Activated naive CD4-positive, alpha-beta T cell treated with anti-CD3 and anti-CD28 coated beads, Interleukin-2, amount 50 U/mL, for 72 hours (primary cell): ENCODE measurements around the gene MFSD1. TPM values are rescaled to one million over a fixed set of nuclear protein-coding genes. Genes with fewer than 3 reads are reported as not detected.
A peak's percentile ranks its signal among the peaks of the same experiment; 100 is the strongest.

ENCODE experiments used
- ATAC-seq, 2 donors: fragments of 150-1000 bp; cut with Tn5 transposase; 2 replicates each; pipeline ENCODE4 v1.10.0; 2021; ENCODE audit warnings: mild to moderate bottlenecking in 2 of 2, moderate library complexity in 2 of 2
- DNase-seq, 2 donors: peaks; one replicate each; pipeline ENCODE4 v3.0.0; 2021 to 2022; ENCODE audit warnings: low spot score in 2 of 2
- H3K27ac Mint-ChIP-seq, 2 donors: one replicate each; pipeline ENCODE4 v1.8.0; 2022; ENCODE audit warnings: mild to moderate bottlenecking in 2 of 2, mixed read lengths in 2 of 2
- H3K36me3 Mint-ChIP-seq, 2 donors: one replicate each; pipeline ENCODE4 v1.8.0; 2022; ENCODE audit warnings: mixed read lengths in 2 of 2
- H3K9me3 Mint-ChIP-seq, 2 donors: one replicate each; pipeline ENCODE4 v1.8.0; 2022; ENCODE audit warnings: mixed read lengths in 2 of 2
- total RNA-seq, 2 donors: library from RNA; stranded (reverse); gene quantifications; one replicate each; pipeline ENCODE4 v1.2.3, GENCODE V29; 2022

The MFSD1 gene
- total RNA-seq, 2 donors from 2014 or later = 17.6 to 21.8 TPM

GRCh38 chr3:158794206-158794605 is 7.6 kb upstream of the MFSD1 start:
- H3K27ac Mint-ChIP-seq = no peak overlapping the region
- no peak for DNase-seq
- peaks cover 0 to 4% of the 10 kb centered on the region in 2 donors for H3K36me3 Mint-ChIP-seq
- H3K9me3 Mint-ChIP-seq = no peaks in the 10 kb centered on the region
- ATAC-seq = no peak

- H3K9me3 Mint-ChIP-seq = no peaks in the 10 kb centered on the region
- DNase-seq (no peak), ATAC-seq (peak in 1 of 2 donors; percentile 51)
- no peak overlapping the region for H3K27ac Mint-ChIP-seq
- peaks cover 0 to 4% of the 10 kb centered on the region in 2 donors for H3K36me3 Mint-ChIP-seq
These were observed 6.8 kb upstream of the MFSD1 start for GRCh38 chr3:158794936-158795518.

DNA sequence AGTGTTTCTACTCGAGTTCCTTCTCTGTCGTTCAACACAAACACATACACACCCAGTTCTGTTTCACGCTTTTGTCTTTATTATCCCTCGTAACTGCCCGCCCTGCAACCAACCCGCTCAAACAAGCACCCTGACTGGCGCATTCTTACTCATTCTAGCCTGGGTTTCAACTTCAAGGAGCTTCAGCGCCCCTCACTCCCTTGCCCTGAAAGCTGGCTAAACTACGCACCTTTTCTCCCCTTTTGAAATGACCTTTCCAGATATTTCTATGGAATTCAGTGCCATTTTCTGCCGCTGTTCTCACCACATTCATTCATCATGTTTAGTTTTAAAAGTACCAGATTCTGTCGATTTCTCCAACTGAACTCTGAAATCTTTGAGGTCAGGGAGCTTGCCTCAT is 653 bp upstream of the MFSD1 start:
- Mint-ChIP-seq H3K27ac (peak overlapping the region; percentile 90 to 94), H3K9me3 (no peaks in the 10 kb centered on the region), H3K36me3 (peaks cover 0 to 8% of the 10 kb centered on the region in 2 donors)
- ATAC-seq (no peak), DNase-seq (no peak)

DNA sequence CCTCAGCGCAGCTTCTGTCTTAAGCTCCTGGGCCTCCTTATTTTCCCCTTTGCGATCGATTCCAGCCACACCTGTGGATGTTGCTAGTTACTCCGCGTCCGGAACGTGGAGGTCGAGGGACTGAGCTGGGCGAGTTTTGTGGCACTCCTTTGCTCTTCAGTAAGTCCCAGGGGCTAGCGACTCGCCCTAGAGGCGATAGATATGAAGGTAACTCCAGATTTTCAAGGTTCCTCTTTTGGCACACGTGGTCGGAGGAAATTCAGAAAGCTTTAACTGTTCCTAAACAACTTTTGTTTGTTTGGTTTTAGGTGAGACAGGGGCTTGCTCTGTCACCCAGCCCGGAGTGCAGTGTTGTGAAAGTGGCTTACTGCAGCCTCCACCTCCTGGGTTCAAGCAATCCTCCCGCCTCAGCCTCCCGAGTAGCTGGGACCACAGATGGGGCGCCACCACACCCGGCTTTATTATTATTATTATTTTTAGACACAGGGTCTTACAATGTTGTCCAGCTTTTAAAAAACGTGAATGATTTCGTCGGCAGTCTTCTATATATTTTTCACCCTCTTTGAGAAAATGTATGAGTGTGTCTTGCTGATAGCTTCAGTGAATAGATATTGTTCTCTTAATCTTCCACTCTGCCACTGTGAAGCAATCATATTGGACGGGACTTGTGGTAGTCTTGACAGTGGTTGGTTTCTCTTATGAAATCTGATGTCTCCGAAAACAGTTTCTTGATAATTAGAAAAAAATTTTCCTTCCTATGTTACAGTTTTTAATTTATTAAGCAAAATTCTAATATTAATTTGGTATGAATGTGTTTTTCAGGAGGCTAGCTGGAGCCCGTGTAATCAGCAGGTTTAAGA is 785 bp downstream of the MFSD1 start:
- Mint-ChIP-seq H3K9me3 (no peaks in the 10 kb centered on the region), H3K27ac (peak overlapping the region; percentile 24 to 94), H3K36me3 (peaks cover under 1 to 11% of the 10 kb centered on the region in 2 donors)
- ATAC-seq (peak; percentile 4 to 32), DNase-seq (no peak)

DNA sequence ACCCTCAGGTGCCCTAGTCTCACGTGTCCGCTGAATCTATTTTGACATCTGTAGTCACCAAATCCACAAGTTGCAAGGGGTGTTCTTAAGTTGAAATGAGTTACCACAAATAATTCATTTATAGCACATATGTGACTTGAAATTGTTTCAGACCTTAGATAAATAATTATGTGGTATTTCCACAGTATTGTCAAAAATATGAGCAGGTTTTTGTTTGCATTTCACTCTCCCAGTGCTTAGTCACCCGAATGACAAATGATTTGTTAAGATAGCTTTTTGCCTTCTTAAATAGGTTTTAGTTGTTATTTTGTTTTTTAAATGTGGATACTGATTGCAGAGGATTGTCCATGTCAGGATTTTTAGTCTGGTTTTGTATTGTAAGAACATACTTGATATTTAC is 2.6 kb downstream of the MFSD1 start:
- H3K27ac Mint-ChIP-seq = peak overlapping the region in 1 of 2 donors; percentile 87
- DNase-seq (no peak), ATAC-seq (no peak)
- no peaks in the 10 kb centered on the region for H3K9me3 Mint-ChIP-seq
- H3K36me3 Mint-ChIP-seq = peaks cover 7 to 16% of the 10 kb centered on the region in 2 donors

DNA sequence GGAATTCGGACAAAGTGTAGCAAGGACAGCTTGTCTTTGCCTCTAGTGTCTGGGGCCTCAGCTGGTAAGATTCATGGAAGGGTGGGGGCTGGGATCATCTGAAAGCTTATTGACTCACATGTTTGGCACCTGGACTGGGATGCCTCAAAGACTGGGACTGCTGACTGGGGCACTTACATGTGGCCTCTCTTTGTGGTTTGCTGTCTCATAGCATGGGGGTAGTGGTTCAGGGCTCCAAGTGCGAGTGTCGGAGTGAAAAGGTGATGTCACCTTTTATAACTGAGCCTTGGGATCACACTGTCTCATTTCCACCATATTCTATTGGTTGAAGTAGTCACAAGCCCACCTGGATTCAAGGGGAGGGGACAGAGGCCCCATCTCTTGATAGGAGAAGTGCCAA is 6.8 kb downstream of the MFSD1 start:
- Mint-ChIP-seq H3K36me3 (peaks cover 7 to 17% of the 10 kb centered on the region in 2 donors), H3K9me3 (no peaks in the 10 kb centered on the region), H3K27ac (no peak overlapping the region)
- ATAC-seq (peak; percentile 92 to 93), DNase-seq (peak in 1 of 2 donors; percentile 17)

- Mint-ChIP-seq H3K9me3 (no peaks in the 10 kb centered on the region), H3K36me3 (peaks cover 7 to 17% of the 10 kb centered on the region in 2 donors), H3K27ac (no peak overlapping the region)
- ATAC-seq (peak; percentile 53 to 67), DNase-seq (no peak)
These were observed 7.8 kb downstream of the MFSD1 start for GRCh38 chr3:158809642-158810041.

DNA sequence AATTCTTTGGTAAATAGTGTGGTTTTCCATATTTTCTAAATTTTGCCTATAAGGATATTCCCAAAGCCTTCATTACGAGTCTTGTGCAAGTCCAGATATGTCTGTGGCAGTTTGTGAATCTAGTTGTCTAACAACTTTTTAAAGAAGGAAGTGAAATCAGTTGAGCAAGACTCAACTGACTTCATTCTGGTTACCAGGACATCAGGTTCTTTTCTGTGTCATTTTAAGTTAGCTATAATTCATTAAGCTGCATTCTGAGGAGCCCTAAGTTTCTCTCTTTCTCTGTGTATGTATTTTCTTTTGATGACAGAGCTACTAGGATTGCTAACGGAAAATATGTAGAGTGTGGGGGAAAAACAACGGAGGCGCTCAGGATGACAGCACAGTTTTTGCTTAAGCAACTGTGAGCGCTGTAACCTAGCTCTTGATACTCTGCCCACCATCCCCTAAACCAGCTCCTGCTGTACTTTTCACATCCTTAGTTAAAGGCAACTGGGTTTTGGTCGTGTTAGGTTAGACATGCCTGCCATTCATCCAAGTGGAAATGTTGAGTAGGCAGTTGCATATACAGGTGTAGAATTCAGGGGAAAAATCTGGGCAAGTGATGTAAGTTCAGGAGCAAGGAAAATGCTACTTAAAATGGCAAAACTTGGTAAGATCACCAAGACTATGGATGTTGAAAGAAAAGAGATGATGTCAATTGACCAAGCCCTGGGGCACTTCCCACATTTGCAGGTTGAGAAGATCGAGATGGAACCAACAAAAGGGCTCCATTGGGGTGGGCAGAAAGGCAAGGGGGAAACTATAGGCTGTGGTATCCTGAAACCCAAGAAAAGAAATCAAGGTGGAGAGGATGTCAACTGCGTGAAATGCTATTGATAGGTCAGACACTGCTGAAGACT is 9.2 kb downstream of the MFSD1 start:
- peaks cover 7 to 13% of the 10 kb centered on the region in 2 donors for H3K36me3 Mint-ChIP-seq
- no peaks in the 10 kb centered on the region for H3K9me3 Mint-ChIP-seq
- DNase-seq = no peak
- ATAC-seq = no peak
- no peak overlapping the region for H3K27ac Mint-ChIP-seq

DNA sequence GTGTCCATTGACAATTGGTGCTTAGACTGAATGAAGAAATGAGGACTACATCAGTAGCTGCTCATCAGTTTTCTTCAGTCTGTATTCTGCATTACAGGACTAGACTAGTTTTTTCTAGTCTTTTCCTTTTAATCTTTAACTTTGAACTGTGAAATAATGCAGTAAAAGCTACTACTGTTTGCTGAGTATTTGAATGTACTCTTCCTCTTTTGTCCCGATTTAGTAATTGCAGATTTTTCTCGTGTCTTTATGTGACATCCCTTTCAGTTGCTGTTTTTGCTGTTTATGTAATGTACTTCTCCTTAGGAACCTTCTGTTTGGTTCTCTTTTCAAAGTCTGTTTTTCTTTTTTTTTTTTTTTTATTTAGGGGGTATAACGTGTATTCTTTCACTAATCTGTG is 17.4 kb downstream of the MFSD1 start:
- Mint-ChIP-seq H3K36me3 (peaks cover 0 to 10% of the 10 kb centered on the region in 2 donors), H3K27ac (no peak overlapping the region), H3K9me3 (no peaks in the 10 kb centered on the region)
- ATAC-seq = no peak
- DNase-seq = no peak

- ATAC-seq (no peak), DNase-seq (no peak)
- Mint-ChIP-seq H3K9me3 (no peaks in the 10 kb centered on the region), H3K36me3 (peaks cover 0 to 10% of the 10 kb centered on the region in 2 donors), H3K27ac (peak overlapping the region in 1 of 2 donors; percentile 62)
These were observed 18.7 kb downstream of the MFSD1 start for GRCh38 chr3:158820521-158820920.

GRCh38 chr3:158821847-158822246 is 20.0 kb downstream of the MFSD1 start:
- peaks cover 0 to 10% of the 10 kb centered on the region in 2 donors for H3K36me3 Mint-ChIP-seq
- ATAC-seq = no peak
- no peaks in the 10 kb centered on the region for H3K9me3 Mint-ChIP-seq
- no peak overlapping the region for H3K27ac Mint-ChIP-seq
- no peak for DNase-seq

- no peak for ATAC-seq
These were observed 21.6 kb downstream of the MFSD1 start for GRCh38 chr3:158823426-158823825.

GRCh38 chr3:158827773-158828172 is 25.9 kb downstream of the MFSD1 start:
- no peak for DNase-seq
- H3K9me3 Mint-ChIP-seq = no peaks in the 10 kb centered on the region
- peak overlapping the region in 1 of 2 donors; percentile 65 for H3K27ac Mint-ChIP-seq
- H3K36me3 Mint-ChIP-seq = peaks cover 9 to 12% of the 10 kb centered on the region in 2 donors
- ATAC-seq = no peak

More at GRCh38 chr3:158823426-158823825, 21.6 kb downstream of the MFSD1 start:
- Mint-ChIP-seq H3K9me3 (no peaks in the 10 kb centered on the region), H3K27ac (no peak overlapping the region), H3K36me3 (peaks cover 0 to 10% of the 10 kb centered on the region in 2 donors)
- DNase-seq = no peak

DNA sequence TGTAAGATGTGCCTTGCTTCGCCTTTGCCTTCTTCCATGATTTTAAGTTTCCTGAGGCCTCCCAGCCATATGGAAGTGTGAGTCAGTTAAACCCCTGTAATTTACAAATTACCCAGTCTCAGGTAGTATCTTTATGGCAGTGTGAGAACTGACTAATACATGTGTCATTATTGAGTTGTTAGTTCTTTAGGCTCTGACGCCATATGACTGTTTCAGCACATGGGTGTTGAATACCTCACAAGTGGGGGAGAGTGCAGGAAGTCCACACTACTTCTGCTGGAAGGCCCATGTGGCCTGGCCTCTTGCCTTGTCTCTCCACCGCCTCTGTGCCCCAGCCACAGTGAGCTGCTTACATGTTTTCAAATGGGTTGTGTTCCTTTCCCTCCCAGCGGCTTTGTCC is 28.5 kb downstream of the MFSD1 start:
- H3K27ac Mint-ChIP-seq = no peak overlapping the region
- DNase-seq (no peak), ATAC-seq (peak; percentile 75 to 90)
- peaks cover 7 to 9% of the 10 kb centered on the region in 2 donors for H3K36me3 Mint-ChIP-seq
- no peaks in the 10 kb centered on the region for H3K9me3 Mint-ChIP-seq

DNA sequence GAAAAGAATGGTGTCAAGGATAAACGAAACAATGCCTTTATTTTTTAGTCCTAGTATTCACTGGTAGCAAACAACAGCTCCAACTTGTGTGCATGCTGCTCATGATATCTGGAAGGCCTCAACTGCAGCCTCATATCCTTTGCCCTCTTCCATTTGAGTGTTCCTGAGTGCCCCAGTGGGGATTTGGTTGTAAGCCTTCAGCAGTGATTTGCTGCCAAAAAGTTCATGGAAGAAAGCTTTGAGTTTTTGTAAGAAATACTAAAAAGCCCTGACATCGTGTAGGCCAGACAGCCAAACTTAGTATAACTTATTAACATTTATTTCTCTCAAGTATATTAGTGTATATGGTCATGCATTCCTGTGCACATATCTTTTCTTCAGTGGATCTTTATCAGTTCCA is 30.0 kb downstream of the MFSD1 start:
- no peak overlapping the region for H3K27ac Mint-ChIP-seq
- DNase-seq (no peak), ATAC-seq (no peak)
- no peaks in the 10 kb centered on the region for H3K9me3 Mint-ChIP-seq
- H3K36me3 Mint-ChIP-seq = peaks cover 7 to 9% of the 10 kb centered on the region in 2 donors

DNA sequence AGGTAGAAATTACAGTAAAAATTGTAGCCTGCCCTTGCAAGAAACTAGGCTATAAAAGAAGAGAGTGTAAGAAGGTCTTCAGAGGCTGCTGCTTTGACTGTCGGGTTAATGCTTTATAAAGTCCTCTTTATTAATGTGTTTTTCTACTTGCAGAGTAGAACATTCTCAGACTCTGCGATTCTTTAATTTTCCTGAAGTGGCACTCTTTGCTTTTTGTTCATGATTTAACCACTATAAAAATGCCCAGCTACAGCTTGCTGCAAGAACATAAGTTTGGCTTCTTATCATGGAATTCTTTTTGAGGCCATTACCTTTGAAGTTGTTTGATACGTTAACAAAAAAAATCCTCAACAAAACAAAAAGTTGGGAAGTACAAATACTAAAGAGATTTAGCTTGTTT is 33.8 kb downstream of the MFSD1 start:
- Mint-ChIP-seq H3K36me3 (peaks cover 2 to 3% of the 10 kb centered on the region in 2 donors), H3K9me3 (no peaks in the 10 kb centered on the region), H3K27ac (no peak overlapping the region)
- DNase-seq = no peak
- no peak for ATAC-seq

DNA sequence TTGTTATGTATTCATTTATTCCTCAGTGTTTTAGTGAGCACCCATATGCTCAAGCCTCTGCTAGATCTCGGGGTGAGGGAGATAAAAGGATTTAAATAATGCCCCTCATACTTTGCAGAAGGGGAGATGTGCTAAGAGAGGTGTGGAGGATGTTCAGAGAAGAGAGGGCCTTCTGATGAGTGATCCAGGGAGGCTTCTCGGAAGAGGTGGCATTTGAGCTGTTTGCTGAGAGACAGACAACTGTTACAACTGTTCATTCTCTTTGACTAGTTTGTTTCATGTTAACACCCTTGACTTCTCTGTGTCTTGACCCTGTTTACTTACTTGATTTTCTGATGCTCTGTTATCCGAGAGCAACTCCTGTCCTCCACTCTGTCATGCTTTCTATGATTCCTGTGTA is 34.5 kb downstream of the MFSD1 start:
- ATAC-seq = no peak
- DNase-seq = no peak
- Mint-ChIP-seq H3K27ac (no peak overlapping the region), H3K36me3 (no peaks in the 10 kb centered on the region), H3K9me3 (no peaks in the 10 kb centered on the region)
